Astrocyte of the cerebellum (primary cell): ENCODE results near the gene SECISBP2L.

Source experiments
- DNase-seq: peaks from one replicate; pipeline ENCODE4 v3.0.0-alpha.2; 2011; ENCODE audit warnings: low read depth
- H3K4me3 ChIP-seq: 2 replicates; pipeline ENCODE4 v1.5.1; 2011; ENCODE audit warnings: mild to moderate bottlenecking, low read depth, low read length, moderate library complexity
- in situ Hi-C: cut with HindIII; loops from 2 replicates; pipeline ENCODE4 v1.10.0; 2017; ENCODE audit warnings: low sequenced_read_pairs
- TF ChIP-seq, protein P1 (sequence below): IDR thresholded peaks from 2 replicates; pipeline ENCODE4 v1.5.1; 2012; ENCODE audit warnings: low read length, low read depth, moderate library complexity, mild to moderate bottlenecking; ENCODE audit errors: missing control alignments

SECISBP2L gene

DNA sequence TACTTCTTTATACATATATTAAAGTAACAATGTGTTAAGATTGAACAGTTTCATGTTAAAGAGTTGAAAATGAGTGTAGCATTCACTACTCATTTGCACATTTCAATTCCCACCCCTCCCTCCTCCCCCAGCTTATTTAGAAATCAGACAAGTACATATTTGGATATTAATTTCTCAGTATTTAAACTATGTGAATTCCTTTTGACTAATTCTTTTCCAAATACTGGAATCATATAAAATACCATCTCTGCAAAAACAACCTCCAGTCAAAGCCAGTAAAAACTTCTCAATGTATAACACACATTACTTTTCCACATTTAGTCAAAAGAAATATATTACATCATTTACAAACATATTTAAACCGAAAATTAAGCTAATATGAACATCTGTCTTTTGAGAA lies 57.1 kb downstream of the SECISBP2L start:
- H3K4me3 ChIP-seq = no peak overlapping the region
- TF ChIP-seq, protein P1, sequence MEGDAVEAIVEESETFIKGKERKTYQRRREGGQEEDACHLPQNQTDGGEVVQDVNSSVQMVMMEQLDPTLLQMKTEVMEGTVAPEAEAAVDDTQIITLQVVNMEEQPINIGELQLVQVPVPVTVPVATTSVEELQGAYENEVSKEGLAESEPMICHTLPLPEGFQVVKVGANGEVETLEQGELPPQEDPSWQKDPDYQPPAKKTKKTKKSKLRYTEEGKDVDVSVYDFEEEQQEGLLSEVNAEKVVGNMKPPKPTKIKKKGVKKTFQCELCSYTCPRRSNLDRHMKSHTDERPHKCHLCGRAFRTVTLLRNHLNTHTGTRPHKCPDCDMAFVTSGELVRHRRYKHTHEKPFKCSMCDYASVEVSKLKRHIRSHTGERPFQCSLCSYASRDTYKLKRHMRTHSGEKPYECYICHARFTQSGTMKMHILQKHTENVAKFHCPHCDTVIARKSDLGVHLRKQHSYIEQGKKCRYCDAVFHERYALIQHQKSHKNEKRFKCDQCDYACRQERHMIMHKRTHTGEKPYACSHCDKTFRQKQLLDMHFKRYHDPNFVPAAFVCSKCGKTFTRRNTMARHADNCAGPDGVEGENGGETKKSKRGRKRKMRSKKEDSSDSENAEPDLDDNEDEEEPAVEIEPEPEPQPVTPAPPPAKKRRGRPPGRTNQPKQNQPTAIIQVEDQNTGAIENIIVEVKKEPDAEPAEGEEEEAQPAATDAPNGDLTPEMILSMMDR = no peak
- no peak for DNase-seq
- in situ Hi-C loops = no loop called here

DNA sequence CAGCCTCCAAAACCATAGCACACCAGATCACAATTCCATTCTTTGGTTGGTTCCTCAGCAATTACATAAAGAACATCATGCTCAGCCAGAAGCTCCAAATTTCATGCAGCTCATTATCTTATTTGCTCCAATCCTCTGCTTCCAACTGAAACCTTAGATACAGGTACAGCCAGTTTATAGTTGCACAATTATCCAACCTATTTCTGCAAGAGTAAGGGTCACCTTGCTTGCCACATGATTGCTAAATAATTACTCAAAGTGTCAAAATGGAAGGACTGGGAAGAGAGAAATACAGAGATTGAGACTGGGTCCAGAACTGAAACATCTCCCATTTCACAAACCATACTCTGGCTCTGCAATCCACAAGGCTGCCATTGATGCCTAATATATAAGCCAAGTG lies 59.1 kb downstream of the SECISBP2L start:
- in situ Hi-C loops = no loop called here
- H3K4me3 ChIP-seq = no peak overlapping the region
- no peak for DNase-seq
- TF ChIP-seq, protein P1 = no peak

GRCh38 chr15:48986240-48986639 lies 60.0 kb downstream of the SECISBP2L start:
- DNase-seq = no peak
- H3K4me3 ChIP-seq = no peak overlapping the region
- in situ Hi-C loops = no loop called here
- TF ChIP-seq, protein P1 = no peak

DNA sequence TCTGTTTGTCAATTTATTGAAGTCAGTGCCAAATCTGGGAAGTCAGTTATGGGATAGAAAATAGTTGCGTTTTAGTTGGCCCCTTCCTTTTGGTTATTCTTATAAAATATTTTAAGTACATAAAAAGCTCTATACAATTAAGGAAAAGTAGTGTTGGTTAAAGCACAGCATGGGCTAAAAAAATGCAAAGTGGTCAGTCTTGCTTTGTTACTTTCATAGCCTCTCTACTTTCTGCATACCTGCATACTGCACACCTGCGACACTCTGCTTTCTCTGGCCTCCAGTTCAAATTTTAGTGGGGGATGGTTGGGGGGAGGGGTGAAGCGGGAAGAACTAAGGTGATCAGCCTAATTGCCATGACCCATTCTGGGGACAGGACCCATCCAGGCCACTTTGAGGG lies 60.7 kb downstream of the SECISBP2L start:
- TF ChIP-seq, protein P1 = no peak
- no peak for DNase-seq
- H3K4me3 ChIP-seq = no peak overlapping the region
- in situ Hi-C loops = no loop called here

- TF ChIP-seq, protein P1 = no peak
- DNase-seq = no peak
- H3K4me3 ChIP-seq = no peak overlapping the region
- in situ Hi-C loops = no loop called here
These were observed 61.4 kb downstream of the SECISBP2L start for GRCh38 chr15:48984811-48985352.

- in situ Hi-C loops = no loop called here
- no peak for DNase-seq
- TF ChIP-seq, protein P1 = no peak
- H3K4me3 ChIP-seq = no peak overlapping the region
These were observed 62.1 kb downstream of the SECISBP2L start for GRCh38 chr15:48984021-48984710.

GRCh38 chr15:48983300-48983699 lies 62.9 kb downstream of the SECISBP2L start:
- in situ Hi-C loops = no loop called here
- no peak overlapping the region for H3K4me3 ChIP-seq
- TF ChIP-seq, protein P1 = no peak
- DNase-seq = no peak
